Fibroblast of lung (primary cell): ENCODE measurements around the gene TCTN3.

ENCODE experiments used
- EZH2 ChIP-seq: IDR thresholded peaks from 2 replicates; pipeline ENCODE4 v1.5.1; 2012; ENCODE audit warnings: low read length, control low read depth, mild to moderate bottlenecking; ENCODE audit errors: missing control alignments
- TF ChIP-seq, protein P1 (sequence below), 2 donors: IDR thresholded peaks in 1 of 2; conservative IDR thresholded peaks in 1 of 2; 1 replicate in 1 of 2; 2 replicates in 1 of 2; pipeline ENCODE4 v1.5.1; 2011 to 2012; ENCODE audit warnings: low read length in 2 of 2, control low read depth in 1 of 2, inconsistent platforms in 1 of 2, low read depth in 1 of 2, mild to moderate bottlenecking in 1 of 2

DNA sequence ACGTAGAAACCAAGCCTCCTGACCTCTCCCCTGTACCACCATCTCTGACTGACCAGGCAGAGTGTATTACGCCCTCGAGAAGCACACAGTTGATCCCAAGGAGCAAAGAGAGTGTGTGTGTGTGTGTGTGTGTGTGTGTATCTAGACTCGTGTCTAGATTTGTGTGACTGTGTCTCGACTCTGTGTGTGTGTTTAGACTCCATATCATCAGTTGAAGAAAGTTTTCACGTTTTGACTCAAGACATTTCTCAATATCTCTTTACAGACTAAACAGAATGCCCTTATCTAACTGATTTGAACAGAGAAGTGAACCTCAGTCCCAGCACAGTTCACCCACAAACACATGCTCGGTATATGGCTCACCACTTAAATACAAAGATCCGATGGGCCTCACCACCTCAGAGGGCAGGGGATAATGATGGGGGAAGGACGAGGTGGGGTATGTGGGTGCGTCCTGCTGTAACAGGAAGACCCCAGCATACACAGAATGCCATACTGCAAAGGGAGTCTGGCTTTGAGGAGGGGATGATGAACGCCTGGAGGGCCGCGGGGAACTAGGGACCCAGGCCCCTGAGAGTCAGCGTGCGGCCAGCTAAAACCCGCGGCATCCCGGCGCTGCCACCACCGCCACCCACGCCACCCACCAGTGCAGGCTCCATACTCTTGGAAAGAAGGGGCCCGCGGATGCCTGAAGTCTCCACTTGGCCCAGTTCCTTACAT lies 38.0 kb downstream of the TCTN3 start:
- TF ChIP-seq, protein P1, sequence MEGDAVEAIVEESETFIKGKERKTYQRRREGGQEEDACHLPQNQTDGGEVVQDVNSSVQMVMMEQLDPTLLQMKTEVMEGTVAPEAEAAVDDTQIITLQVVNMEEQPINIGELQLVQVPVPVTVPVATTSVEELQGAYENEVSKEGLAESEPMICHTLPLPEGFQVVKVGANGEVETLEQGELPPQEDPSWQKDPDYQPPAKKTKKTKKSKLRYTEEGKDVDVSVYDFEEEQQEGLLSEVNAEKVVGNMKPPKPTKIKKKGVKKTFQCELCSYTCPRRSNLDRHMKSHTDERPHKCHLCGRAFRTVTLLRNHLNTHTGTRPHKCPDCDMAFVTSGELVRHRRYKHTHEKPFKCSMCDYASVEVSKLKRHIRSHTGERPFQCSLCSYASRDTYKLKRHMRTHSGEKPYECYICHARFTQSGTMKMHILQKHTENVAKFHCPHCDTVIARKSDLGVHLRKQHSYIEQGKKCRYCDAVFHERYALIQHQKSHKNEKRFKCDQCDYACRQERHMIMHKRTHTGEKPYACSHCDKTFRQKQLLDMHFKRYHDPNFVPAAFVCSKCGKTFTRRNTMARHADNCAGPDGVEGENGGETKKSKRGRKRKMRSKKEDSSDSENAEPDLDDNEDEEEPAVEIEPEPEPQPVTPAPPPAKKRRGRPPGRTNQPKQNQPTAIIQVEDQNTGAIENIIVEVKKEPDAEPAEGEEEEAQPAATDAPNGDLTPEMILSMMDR (conservative IDR thresholded peaks at IDR 0.05 in 1 of 2, IDR thresholded peaks at IDR 0.05 in 1 of 2; ENCODE audit: low read depth in 1 of 2, low read length in 2 of 2): no peak
- no peak for TF ChIP-seq EZH2
